OCI-LY7 (cell line): ENCODE results near the gene CABLES1. TPM values are rescaled to one million over a fixed set of nuclear protein-coding genes. Genes with fewer than 3 reads are reported as not detected.

Experiments used
- BruUV-seq: library from RNA; stranded (reverse); fragments of 400-500 nt; replicated peaks from 2 replicates; lab custom pipeline; 2021; lab: Mats Ljungman, UMichigan
- CTCF ChIA-PET: fragments of 300-600 bp; sonication (Branson Sonifier 250); formaldehyde crosslinking; loops from one replicate; lab custom pipeline; 2022; ENCODE audit warnings: antibody characterized with exemption; ENCODE audit not compliant: unreplicated experiment; lab: Charles Lee
- POLR2A ChIA-PET: fragments of 300-600 bp; sonication (Branson Sonifier 250); formaldehyde crosslinking; loops from one replicate; lab custom pipeline; 2022; ENCODE audit warnings: antibody characterized with exemption; lab: Charles Lee
- DNase-seq: peaks from one replicate; pipeline ENCODE4 v3.0.0-alpha.2; 2015; ENCODE audit warnings: low spot score
- H2AFZ ChIP-seq: fragments of 200-600 bp; sonication (generic), shearing (Covaris generic); 2 replicates; pipeline ENCODE4 v1.6.1; 2014; ENCODE audit warnings: mild to moderate bottlenecking, antibody characterized with exemption, low read length, moderate library complexity
- H3K27ac ChIP-seq: fragments of 200-600 bp; sonication (generic); 2 replicates; pipeline ENCODE4 v1.5.1; 2014; ENCODE audit warnings: mixed run types, low read depth, mild to moderate bottlenecking, moderate library complexity, low read length, inconsistent platforms; ENCODE audit not compliant: poor library complexity, severe bottlenecking
- H3K36me3 ChIP-seq: fragments of 200-600 bp; sonication (generic); 2 replicates; pipeline ENCODE4 v1.6.1; 2014; ENCODE audit warnings: mild to moderate bottlenecking, antibody characterized with exemption, low read length, moderate library complexity, mixed read lengths; ENCODE audit not compliant: insufficient read depth
- H3K4me1 ChIP-seq: fragments of 200-600 bp; sonication (generic); 2 replicates; pipeline ENCODE4 v1.5.1; 2014; ENCODE audit warnings: mild to moderate bottlenecking, low read length; ENCODE audit not compliant: insufficient read depth, poor library complexity, severe bottlenecking
- H3K4me2 ChIP-seq: fragments of 200-600 bp; sonication (generic); 2 replicates; pipeline ENCODE4 v1.6.1; 2014; ENCODE audit warnings: mild to moderate bottlenecking, low read length
- H3K4me3 ChIP-seq: fragments of 200-600 bp; sonication (generic); 2 replicates; pipeline ENCODE4 v1.5.1; 2014; ENCODE audit warnings: mild to moderate bottlenecking, low read depth, low read length; ENCODE audit not compliant: poor library complexity, severe bottlenecking
- H3K79me2 ChIP-seq: fragments of 200-600 bp; sonication (generic); 2 replicates; pipeline ENCODE4 v1.6.1; 2016; ENCODE audit warnings: low read depth, mild to moderate bottlenecking, low read length, moderate library complexity, mixed read lengths; ENCODE audit not compliant: insufficient read depth
- H3K9me2 ChIP-seq: fragments of 200-600 bp; sonication (generic); 2 replicates; pipeline ENCODE4 v1.6.1; 2016; ENCODE audit warnings: mild to moderate bottlenecking, low read length, mixed read lengths; ENCODE audit not compliant: insufficient read depth
- H3K9me3 ChIP-seq: fragments of 200-600 bp; sonication (generic); 2 replicates; pipeline ENCODE4 v1.6.1; 2014; ENCODE audit warnings: mild to moderate bottlenecking, mixed run types, low read length, mixed read lengths
- H4K20me1 ChIP-seq: fragments of 200-600 bp; sonication (generic); 2 replicates; pipeline ENCODE4 v1.6.1; 2014; ENCODE audit warnings: mild to moderate bottlenecking, antibody characterized with exemption, low read length, moderate library complexity, mixed read lengths; ENCODE audit not compliant: insufficient read depth
- EZH2phosphoT487 ChIP-seq: fragments of 200-600 bp; sonication (generic); IDR thresholded peaks from 2 replicates; pipeline ENCODE4 v1.6.1; 2018; ENCODE audit warnings: low read depth, borderline replicate concordance, mild to moderate bottlenecking, mixed run types, antibody characterized with exemption, low read length, moderate library complexity, mixed read lengths
- intact Hi-C: fragments of 100-400 bp; cut with micrococcal nuclease; formaldehyde crosslinking; loops from one replicate; pipeline ENCODE4 v1.10.0; 2022; ENCODE audit not compliant: unreplicated experiment
- total RNA-seq, 2 experiments: library from RNA; depleted of rRNA in 1 of 2; stranded (reverse); fragments of >200 nt in 1 of 2; shearing (Covaris generic) in 1 of 2; gene quantifications; 2 replicates each; pipeline ENCODE4 v1.2.3, GENCODE V29; 2014 to 2022
- TF ChIP-seq, protein P1 (sequence below): fragments of 200-600 bp; sonication (generic); conservative IDR thresholded peaks from 2 replicates; pipeline ENCODE4 v1.5.1; 2014; ENCODE audit warnings: mild to moderate bottlenecking, antibody characterized with exemption, low read length, moderate library complexity, mixed read lengths

The CABLES1 gene
- total RNA-seq, 2 experiments from 2014 or later = 20.6 to 28.7 TPM

DNA sequence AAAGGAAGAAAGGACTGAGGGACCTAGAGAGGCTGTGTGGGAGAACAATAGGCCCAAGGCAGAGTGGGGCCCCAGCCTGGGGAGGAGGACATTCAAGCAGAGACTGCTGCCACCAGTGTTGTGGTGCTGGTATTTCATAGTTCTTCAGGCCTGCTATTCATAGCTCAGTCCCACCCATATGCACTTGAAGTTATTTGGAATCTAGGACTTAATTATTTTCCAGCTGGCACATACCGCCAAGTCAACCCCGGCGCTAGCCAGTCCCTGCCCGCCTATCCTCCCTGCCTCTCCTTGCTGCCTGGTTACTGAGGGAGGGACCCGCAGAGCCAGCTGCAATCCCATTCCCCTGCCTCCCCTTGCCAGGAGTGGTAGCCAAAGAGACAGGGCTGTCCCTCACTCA lies 141.2 kb downstream of the CABLES1 start:
- TF ChIP-seq, protein P1, sequence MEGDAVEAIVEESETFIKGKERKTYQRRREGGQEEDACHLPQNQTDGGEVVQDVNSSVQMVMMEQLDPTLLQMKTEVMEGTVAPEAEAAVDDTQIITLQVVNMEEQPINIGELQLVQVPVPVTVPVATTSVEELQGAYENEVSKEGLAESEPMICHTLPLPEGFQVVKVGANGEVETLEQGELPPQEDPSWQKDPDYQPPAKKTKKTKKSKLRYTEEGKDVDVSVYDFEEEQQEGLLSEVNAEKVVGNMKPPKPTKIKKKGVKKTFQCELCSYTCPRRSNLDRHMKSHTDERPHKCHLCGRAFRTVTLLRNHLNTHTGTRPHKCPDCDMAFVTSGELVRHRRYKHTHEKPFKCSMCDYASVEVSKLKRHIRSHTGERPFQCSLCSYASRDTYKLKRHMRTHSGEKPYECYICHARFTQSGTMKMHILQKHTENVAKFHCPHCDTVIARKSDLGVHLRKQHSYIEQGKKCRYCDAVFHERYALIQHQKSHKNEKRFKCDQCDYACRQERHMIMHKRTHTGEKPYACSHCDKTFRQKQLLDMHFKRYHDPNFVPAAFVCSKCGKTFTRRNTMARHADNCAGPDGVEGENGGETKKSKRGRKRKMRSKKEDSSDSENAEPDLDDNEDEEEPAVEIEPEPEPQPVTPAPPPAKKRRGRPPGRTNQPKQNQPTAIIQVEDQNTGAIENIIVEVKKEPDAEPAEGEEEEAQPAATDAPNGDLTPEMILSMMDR = no peak
- no peak for TF ChIP-seq EZH2phosphoT487
- H3K4me2 ChIP-seq = no peak overlapping the region
- no TSS peak for BruUV-seq
- H3K9me2 ChIP-seq = no peaks in the 10 kb centered on the region
- CTCF ChIA-PET = no interaction called here
- no peak overlapping the region for H3K4me3 ChIP-seq
- H3K79me2 ChIP-seq = no peaks in the 10 kb centered on the region
- no peak for DNase-seq
- no peak overlapping the region for H2AFZ ChIP-seq
- 0 out of 2 replicates have a peak, but pooled peaks cover 8% of the 10 kb centered on the region for H3K9me3 ChIP-seq
- H3K36me3 ChIP-seq = peaks cover 15% of the 10 kb centered on the region
- POLR2A ChIA-PET = no interaction called here
- no peak overlapping the region for H3K27ac ChIP-seq
- no peaks in the 10 kb centered on the region for H4K20me1 ChIP-seq
- H3K4me1 ChIP-seq = peaks cover 13% of the 10 kb centered on the region
- intact Hi-C loops = no loop called here

GRCh38 chr18:23277399-23277798 lies 142.1 kb downstream of the CABLES1 start:
- H3K27ac ChIP-seq = no peak overlapping the region
- 0 out of 2 replicates have a peak, but pooled peaks cover 8% of the 10 kb centered on the region for H3K9me3 ChIP-seq
- H3K9me2 ChIP-seq = no peaks in the 10 kb centered on the region
- TF ChIP-seq EZH2phosphoT487 = no peak
- TF ChIP-seq, protein P1 = no peak
- CTCF ChIA-PET = no interaction called here
- peaks cover 20% of the 10 kb centered on the region for H3K4me1 ChIP-seq
- no peak overlapping the region for H3K4me2 ChIP-seq
- no peaks in the 10 kb centered on the region for H3K79me2 ChIP-seq
- DNase-seq = no peak
- intact Hi-C loops = no loop called here
- H4K20me1 ChIP-seq = no peaks in the 10 kb centered on the region
- H3K4me3 ChIP-seq = no peak overlapping the region
- no TSS peak for BruUV-seq
- POLR2A ChIA-PET = interaction anchor here (0.5 kb wide), 1 partner anchor 74 kb away, joined by 3 read pairs; no protein-coding TSS in a partner anchor
- peaks cover 14% of the 10 kb centered on the region for H3K36me3 ChIP-seq
- no peak overlapping the region for H2AFZ ChIP-seq

DNA sequence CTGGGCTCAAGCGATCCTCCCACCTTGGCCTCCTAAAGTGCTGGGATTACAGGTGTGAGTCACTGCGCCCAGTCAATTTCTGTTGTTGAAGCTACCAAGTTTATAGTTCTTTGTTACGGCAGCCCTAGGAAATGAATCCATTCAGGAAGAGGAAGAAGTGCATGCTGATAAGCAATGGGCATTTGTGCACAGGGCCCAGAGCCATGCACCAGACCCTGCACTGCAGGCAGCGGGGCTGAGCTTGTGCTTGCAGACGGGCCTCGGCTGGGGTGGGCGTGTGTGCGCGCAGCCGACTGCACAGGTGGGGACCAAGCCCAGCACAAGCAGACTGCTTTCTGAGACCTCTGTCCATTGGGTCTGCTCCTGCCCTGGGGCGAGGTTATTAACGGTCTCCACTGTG lies 144.6 kb downstream of the CABLES1 start:
- no peaks in the 10 kb centered on the region for H4K20me1 ChIP-seq
- TF ChIP-seq, protein P1 = no peak
- no peak for TF ChIP-seq EZH2phosphoT487
- no peaks in the 10 kb centered on the region for H3K79me2 ChIP-seq
- no peaks in the 10 kb centered on the region for H3K9me2 ChIP-seq
- H3K9me3 ChIP-seq = 0 out of 2 replicates have a peak, but pooled peaks cover 8% of the 10 kb centered on the region
- no peak overlapping the region for H3K27ac ChIP-seq
- CTCF ChIA-PET = no interaction called here
- no peak overlapping the region for H3K4me2 ChIP-seq
- POLR2A ChIA-PET = no interaction called here
- H2AFZ ChIP-seq = no peak overlapping the region
- intact Hi-C loops = no loop called here
- no TSS peak for BruUV-seq
- no peak for DNase-seq
- peaks cover 8% of the 10 kb centered on the region for H3K4me1 ChIP-seq
- peaks cover 14% of the 10 kb centered on the region for H3K36me3 ChIP-seq
- H3K4me3 ChIP-seq = no peak overlapping the region
